Activated CD4-positive, CD25-positive, alpha-beta regulatory T cell treated with anti-CD3 and anti-CD28 coated beads, Interleukin-2, amount 50 U/mL, for 24 hours (primary cell): ENCODE results near the gene GLIPR1L1.

Experiments
- ATAC-seq, 2 donors: fragments of 150-1000 bp; cut with Tn5 transposase; one replicate each; pipeline ENCODE4 v1.10.0; 2021; ENCODE audit warnings: mild to moderate bottlenecking in 1 of 2, moderate library complexity in 1 of 2

The GLIPR1L1 gene

GRCh38 chr12:75354011-75354410 is 19.5 kb downstream of the GLIPR1L1 start:
- ATAC-seq: no peak

- peak in 1 of 2 donors; percentile 49 for ATAC-seq
Observed at GRCh38 chr12:75360920-75361319, 26.4 kb downstream of the GLIPR1L1 start.

GRCh38 chr12:75361408-75361807 is 26.9 kb downstream of the GLIPR1L1 start:
- ATAC-seq: no peak

- ATAC-seq: no peak
Observed at GRCh38 chr12:75364919-75365318, 30.4 kb downstream of the GLIPR1L1 start.

GRCh38 chr12:75366629-75367028 is 32.2 kb downstream of the GLIPR1L1 start:
- no peak for ATAC-seq

DNA sequence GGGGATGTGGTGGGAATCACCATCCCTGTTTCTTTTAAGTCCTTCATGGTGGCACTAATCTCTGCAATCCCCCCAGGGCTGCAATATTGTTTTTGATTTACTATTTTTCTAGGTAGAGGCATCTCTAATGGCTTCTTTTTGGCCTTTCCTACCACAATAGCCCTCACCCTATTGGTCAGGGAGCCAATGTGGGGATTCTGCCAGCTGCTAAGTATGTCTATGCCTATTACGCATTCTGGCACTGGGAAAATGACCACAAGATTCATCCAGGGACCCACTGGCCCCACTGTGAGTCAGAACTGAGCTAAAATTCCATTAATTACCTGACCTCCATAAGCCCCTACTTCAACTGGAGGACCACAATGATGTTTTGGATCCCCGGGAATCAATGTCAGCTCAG is 40.5 kb downstream of the GLIPR1L1 start:
- no peak for ATAC-seq

DNA sequence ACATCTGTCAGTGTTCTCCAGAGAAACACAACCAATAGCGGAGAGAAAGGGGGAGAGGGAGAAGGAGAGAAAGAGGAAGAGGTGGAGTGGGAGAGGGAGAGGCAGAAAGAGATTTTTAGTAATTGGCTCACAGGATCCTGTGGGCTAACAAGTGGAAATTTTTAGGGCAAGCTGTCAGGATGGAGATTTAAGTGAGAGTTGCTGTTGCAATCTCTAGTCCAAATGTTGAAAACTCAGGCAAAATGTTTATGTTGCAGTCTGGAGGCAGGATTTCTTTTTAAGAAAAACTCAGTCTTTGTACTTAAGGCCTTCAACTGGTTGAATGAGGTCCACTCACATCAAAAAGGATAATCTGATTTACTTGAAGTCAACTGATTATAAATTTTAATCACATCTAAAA is 43.9 kb downstream of the GLIPR1L1 start:
- ATAC-seq: no peak

GRCh38 chr12:75389061-75389460 is 54.6 kb downstream of the GLIPR1L1 start:
- ATAC-seq: no peak

DNA sequence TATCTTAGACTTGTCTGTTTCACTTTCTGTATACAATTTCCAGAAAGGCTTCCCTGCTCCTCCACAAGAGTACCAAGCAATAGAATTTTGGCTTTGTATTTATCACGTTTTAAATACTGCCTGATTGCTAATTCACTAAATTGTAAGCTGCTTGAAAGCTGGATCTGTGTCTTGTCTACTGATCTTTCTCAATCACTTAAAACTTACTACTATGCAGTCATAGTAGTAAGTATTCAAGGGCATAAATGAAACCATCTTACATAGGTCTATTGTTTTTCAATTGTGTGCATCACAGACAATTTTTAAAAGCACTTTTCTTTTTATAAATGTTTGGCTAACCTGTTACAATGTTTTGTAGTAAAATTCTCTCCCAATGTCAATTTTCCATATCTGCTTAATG is 55.2 kb downstream of the GLIPR1L1 start:
- no peak for ATAC-seq

GRCh38 chr12:75390156-75390898 is 55.9 kb downstream of the GLIPR1L1 start:
- peak; percentile 45 to 58 for ATAC-seq

DNA sequence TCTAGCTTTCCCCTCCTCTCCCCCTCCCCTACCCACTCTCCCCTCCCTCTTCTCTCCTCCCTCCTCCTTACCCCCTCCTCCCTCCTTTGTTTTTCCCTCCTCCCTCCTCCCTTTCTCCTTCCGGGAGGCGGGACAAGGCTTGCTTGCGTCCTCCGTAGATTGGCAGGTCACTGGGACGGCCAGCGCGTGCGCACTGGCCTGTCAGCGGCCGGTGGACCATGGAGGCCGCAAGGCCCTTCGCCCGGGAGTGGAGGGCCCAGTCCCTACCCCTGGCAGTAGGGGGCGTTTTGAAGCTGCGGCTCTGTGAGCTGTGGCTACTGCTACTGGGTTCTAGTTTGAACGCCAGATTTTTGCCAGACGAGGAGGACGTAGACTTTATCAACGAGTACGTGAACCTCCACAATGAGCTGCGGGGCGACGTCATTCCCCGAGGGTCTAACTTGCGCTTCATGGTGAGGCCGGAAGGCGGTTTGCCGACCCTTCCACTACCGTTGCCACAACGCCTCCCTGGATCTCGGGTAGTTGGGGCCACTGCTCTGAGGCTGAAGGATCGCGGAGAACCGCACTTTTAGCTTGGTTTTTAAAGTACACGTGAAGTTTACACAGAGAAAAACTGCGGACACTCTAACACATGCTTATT is 56.5 kb downstream of the GLIPR1L1 start, which contains the start of gene GLIPR1L2:
TSS of gene GLIPR1L2 (plus strand) at position 191 of the 640 bp plus-strand sequence. CDS start at position 219, 28 bp downstream.
- peak; percentile 93 to 94 for ATAC-seq

GRCh38 chr12:75404231-75404630 is 69.8 kb downstream of the GLIPR1L1 start:
- ATAC-seq: no peak

GRCh38 chr12:75407683-75408082 is 73.2 kb downstream of the GLIPR1L1 start:
- ATAC-seq: no peak

DNA sequence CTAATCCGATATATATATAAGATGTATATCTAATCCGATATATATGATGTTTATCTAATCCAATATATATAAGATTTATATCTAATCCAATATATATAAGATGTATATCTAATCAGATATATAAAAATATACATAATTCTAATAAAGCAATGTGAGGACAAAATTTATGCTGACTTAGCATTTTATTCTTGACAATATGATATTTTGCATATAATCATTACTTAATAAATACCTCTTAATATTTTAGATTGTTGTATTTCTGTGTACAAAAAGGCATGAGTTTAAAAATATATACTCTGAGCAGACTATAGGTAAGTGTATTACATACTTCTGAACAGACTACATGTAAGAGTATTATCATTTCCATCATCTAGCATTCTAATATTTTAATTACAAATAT is 75.4 kb downstream of the GLIPR1L1 start:
- no peak for ATAC-seq

- ATAC-seq: no peak
Observed at GRCh38 chr12:75414671-75415070, 80.2 kb downstream of the GLIPR1L1 start.

DNA sequence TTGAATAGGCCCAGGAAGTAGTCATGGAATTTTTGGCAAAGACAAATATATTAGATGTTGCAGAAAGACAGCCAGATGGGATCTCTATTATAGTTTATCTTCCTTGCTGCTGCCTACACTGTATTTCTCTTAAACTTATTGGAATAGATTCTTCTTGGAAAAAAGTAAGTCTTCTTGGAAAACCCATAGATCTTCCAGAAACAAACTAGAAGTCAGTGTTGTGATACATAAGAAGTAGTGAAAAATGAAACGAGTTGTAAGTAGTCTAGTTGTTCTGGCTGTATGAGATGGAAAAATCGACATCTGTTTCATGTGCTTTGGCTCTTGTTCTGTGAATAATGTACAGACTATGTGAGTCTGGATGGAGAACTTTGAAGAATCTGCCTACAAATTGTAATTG is 85.4 kb downstream of the GLIPR1L1 start:
- no peak for ATAC-seq
